ENCODE measurements around the gene ITGA4.

ITGA4 gene

GRCh38 chr2:181465676-181466375 lies 8.6 kb downstream of the ITGA4 start:
- peak overlapping the region; percentile 75 for H3K27ac Mint-ChIP-seq
- no peak overlapping the region for H3K4me3 Mint-ChIP-seq
- ATAC-seq (replicated peaks) = no peak

GRCh38 chr2:181466661-181467576 lies 9.7 kb downstream of the ITGA4 start:
- Mint-ChIP-seq H3K9me3 (no peaks in the 10 kb centered on the region), H3K4me1 (peaks cover 60 to 81% of the 10 kb centered on the region in 2 donors), H3K27ac (peak overlapping the region; percentile 66), H3K4me3 (peak overlapping the region; percentile 17 to 34), H3K36me3 (peaks cover 27 to 43% of the 10 kb centered on the region in 2 donors), H3K27me3 (no peaks in the 10 kb centered on the region)
- ATAC-seq (replicated peaks) = peak; percentile 45 to 60
- peak; percentile 46 for DNase-seq

More at GRCh38 chr2:181465676-181466375, 8.6 kb downstream of the ITGA4 start:
- DNase-seq = no peak
- H3K27me3 Mint-ChIP-seq = no peaks in the 10 kb centered on the region
- peaks cover 22 to 36% of the 10 kb centered on the region in 2 donors for H3K36me3 Mint-ChIP-seq
- H3K9me3 Mint-ChIP-seq = no peaks in the 10 kb centered on the region
- peaks cover 57 to 76% of the 10 kb centered on the region in 2 donors for H3K4me1 Mint-ChIP-seq

GRCh38 chr2:181467966-181468707 lies 11.0 kb downstream of the ITGA4 start:
- Mint-ChIP-seq H3K4me3 (no peak overlapping the region), H3K9me3 (no peaks in the 10 kb centered on the region), H3K36me3 (peaks cover 33 to 48% of the 10 kb centered on the region in 2 donors), H3K27ac (peak overlapping the region; percentile 83), H3K4me1 (peaks cover 60 to 82% of the 10 kb centered on the region in 2 donors), H3K27me3 (no peaks in the 10 kb centered on the region)
- ATAC-seq (replicated peaks) (no peak), DNase-seq (no peak)

- Mint-ChIP-seq H3K9me3 (no peaks in the 10 kb centered on the region), H3K4me3 (peak overlapping the region in 1 of 2 donors; percentile 57), H3K36me3 (peaks cover 33 to 48% of the 10 kb centered on the region in 2 donors), H3K27ac (peak overlapping the region; percentile 83), H3K27me3 (no peaks in the 10 kb centered on the region), H3K4me1 (peaks cover 59 to 82% of the 10 kb centered on the region in 2 donors)
- ATAC-seq (replicated peaks) (no peak), DNase-seq (no peak)
These were observed 11.6 kb downstream of the ITGA4 start for GRCh38 chr2:181468811-181469210.

- ATAC-seq (replicated peaks) = peak; percentile 24 to 25
- peak overlapping the region; percentile 92 for H3K27ac Mint-ChIP-seq
- H3K27me3 Mint-ChIP-seq = no peaks in the 10 kb centered on the region
- peaks cover 38 to 47% of the 10 kb centered on the region in 2 donors for H3K36me3 Mint-ChIP-seq
- H3K9me3 Mint-ChIP-seq = no peaks in the 10 kb centered on the region
- DNase-seq = no peak
- H3K4me3 Mint-ChIP-seq = peak overlapping the region; percentile 44 to 62
- peaks cover 47 to 62% of the 10 kb centered on the region in 2 donors for H3K4me1 Mint-ChIP-seq
These were observed 14.0 kb downstream of the ITGA4 start for GRCh38 chr2:181471226-181471625.

- no peaks in the 10 kb centered on the region for H3K9me3 Mint-ChIP-seq
- peak overlapping the region; percentile 1 to 33 for H3K4me3 Mint-ChIP-seq
- peaks cover 42 to 52% of the 10 kb centered on the region in 2 donors for H3K36me3 Mint-ChIP-seq
- ATAC-seq (replicated peaks) (peak in 1 of 2 donors; percentile 37), DNase-seq (no peak)
- H3K27ac Mint-ChIP-seq = peak overlapping the region; percentile 75
- no peaks in the 10 kb centered on the region for H3K27me3 Mint-ChIP-seq
- H3K4me1 Mint-ChIP-seq = peaks cover 47 to 62% of the 10 kb centered on the region in 2 donors
These were observed 14.6 kb downstream of the ITGA4 start for GRCh38 chr2:181471783-181472182.

- no peak for ATAC-seq (replicated peaks)
- Mint-ChIP-seq H3K27ac (peak overlapping the region; percentile 80), H3K27me3 (no peaks in the 10 kb centered on the region), H3K4me3 (peak overlapping the region in 1 of 2 donors; percentile 39), H3K36me3 (peaks cover 45 to 62% of the 10 kb centered on the region in 2 donors), H3K4me1 (peaks cover 39 to 50% of the 10 kb centered on the region in 2 donors), H3K9me3 (no peaks in the 10 kb centered on the region)
- DNase-seq = no peak
These were observed 15.8 kb downstream of the ITGA4 start for GRCh38 chr2:181472990-181473389.

- H3K4me3 Mint-ChIP-seq = no peak overlapping the region
- H3K36me3 Mint-ChIP-seq = peaks cover 43 to 60% of the 10 kb centered on the region in 2 donors
- H3K27ac Mint-ChIP-seq = no peak overlapping the region
- no peaks in the 10 kb centered on the region for H3K9me3 Mint-ChIP-seq
- no peaks in the 10 kb centered on the region for H3K27me3 Mint-ChIP-seq
- H3K4me1 Mint-ChIP-seq = peaks cover 31 to 38% of the 10 kb centered on the region in 2 donors
- DNase-seq = no peak
- no peak for ATAC-seq (replicated peaks)
These were observed 17.2 kb downstream of the ITGA4 start for GRCh38 chr2:181474222-181474881.

- Mint-ChIP-seq H3K4me3 (no peak overlapping the region), H3K9me3 (no peaks in the 10 kb centered on the region), H3K36me3 (peaks cover 26 to 40% of the 10 kb centered on the region in 2 donors), H3K4me1 (peaks cover 2 to 5% of the 10 kb centered on the region in 2 donors), H3K27ac (no peak overlapping the region), H3K27me3 (no peaks in the 10 kb centered on the region)
- ATAC-seq (replicated peaks) (no peak), DNase-seq (no peak)
These were observed 26.0 kb downstream of the ITGA4 start for GRCh38 chr2:181483211-181483610.

GRCh38 chr2:181483876-181484275 lies 26.7 kb downstream of the ITGA4 start:
- ATAC-seq (replicated peaks) = no peak
- H3K27ac Mint-ChIP-seq = peak overlapping the region; percentile 21
- H3K4me3 Mint-ChIP-seq = no peak overlapping the region
- peaks cover 26 to 42% of the 10 kb centered on the region in 2 donors for H3K36me3 Mint-ChIP-seq
- DNase-seq = no peak
- H3K9me3 Mint-ChIP-seq = no peaks in the 10 kb centered on the region
- H3K27me3 Mint-ChIP-seq = no peaks in the 10 kb centered on the region
- peaks cover 2 to 5% of the 10 kb centered on the region in 2 donors for H3K4me1 Mint-ChIP-seq

GRCh38 chr2:181484851-181485637 lies 27.9 kb downstream of the ITGA4 start:
- Mint-ChIP-seq H3K27me3 (no peaks in the 10 kb centered on the region), H3K9me3 (no peaks in the 10 kb centered on the region), H3K4me3 (no peak overlapping the region), H3K36me3 (peaks cover 29 to 49% of the 10 kb centered on the region in 2 donors), H3K4me1 (peaks cover 5% of the 10 kb centered on the region in 2 donors), H3K27ac (peak overlapping the region; percentile 48)
- DNase-seq (no peak), ATAC-seq (replicated peaks) (no peak)

- no peak overlapping the region for H3K27ac Mint-ChIP-seq
- H3K4me1 Mint-ChIP-seq = peaks cover 5% of the 10 kb centered on the region in 2 donors
These were observed 28.4 kb downstream of the ITGA4 start for GRCh38 chr2:181485638-181485946.

GRCh38 chr2:181499231-181499630 lies 42.0 kb downstream of the ITGA4 start:
- Mint-ChIP-seq H3K9me3 (no peaks in the 10 kb centered on the region), H3K27ac (no peak overlapping the region), H3K36me3 (peaks cover 17 to 20% of the 10 kb centered on the region in 2 donors), H3K4me3 (no peak overlapping the region), H3K27me3 (no peaks in the 10 kb centered on the region), H3K4me1 (no peaks in the 10 kb centered on the region)
- DNase-seq = no peak
- no peak for ATAC-seq (replicated peaks)

More at GRCh38 chr2:181485638-181485946, 28.4 kb downstream of the ITGA4 start:
- H3K9me3 Mint-ChIP-seq = no peaks in the 10 kb centered on the region
- H3K36me3 Mint-ChIP-seq = peaks cover 29 to 53% of the 10 kb centered on the region in 2 donors
- no peak overlapping the region for H3K4me3 Mint-ChIP-seq
- ATAC-seq (replicated peaks) (no peak), DNase-seq (no peak)
- no peaks in the 10 kb centered on the region for H3K27me3 Mint-ChIP-seq

Measured in stimulated activated naive B cell treated with anti-CD40 and anti-IgM and Interleukin-4, amounts not matched to agents 10 μg/mL and 1 μg/mL and 100 μg/mL, for 72 hours (primary cell).